Neuron (in vitro differentiated cells): Measurements from ENCODE around the gene KCNT2.
"Not testable (repeated sequence)": the region's sequence is repeated elsewhere in the genome, so short reads cannot be mapped to it uniquely, and the experiment has no call there.

Source experiments
- H2AFZ ChIP-seq: one replicate; pipeline ENCODE4 v1.6.1; 2013; ENCODE audit warnings: low read depth, mild to moderate bottlenecking, inconsistent platforms, low read length, moderate library complexity
- H3K27me3 ChIP-seq: one replicate; pipeline ENCODE4 v1.6.1; 2013; ENCODE audit warnings: low read length; ENCODE audit not compliant: insufficient read depth
- H3K36me3 ChIP-seq: one replicate; pipeline ENCODE4 v1.6.1; 2013; ENCODE audit warnings: low read length; ENCODE audit not compliant: insufficient read depth
- H3K4me1 ChIP-seq: one replicate; pipeline ENCODE4 v1.6.1; 2013; ENCODE audit warnings: low read length; ENCODE audit not compliant: insufficient read depth
- H3K4me3 ChIP-seq: 2 replicates; pipeline ENCODE4 v1.5.1; 2013; ENCODE audit warnings: mild to moderate bottlenecking, low read length, moderate library complexity
- H3K9me3 ChIP-seq: one replicate; pipeline ENCODE4 v1.6.1; 2013; ENCODE audit warnings: low read length

Gene KCNT2

DNA sequence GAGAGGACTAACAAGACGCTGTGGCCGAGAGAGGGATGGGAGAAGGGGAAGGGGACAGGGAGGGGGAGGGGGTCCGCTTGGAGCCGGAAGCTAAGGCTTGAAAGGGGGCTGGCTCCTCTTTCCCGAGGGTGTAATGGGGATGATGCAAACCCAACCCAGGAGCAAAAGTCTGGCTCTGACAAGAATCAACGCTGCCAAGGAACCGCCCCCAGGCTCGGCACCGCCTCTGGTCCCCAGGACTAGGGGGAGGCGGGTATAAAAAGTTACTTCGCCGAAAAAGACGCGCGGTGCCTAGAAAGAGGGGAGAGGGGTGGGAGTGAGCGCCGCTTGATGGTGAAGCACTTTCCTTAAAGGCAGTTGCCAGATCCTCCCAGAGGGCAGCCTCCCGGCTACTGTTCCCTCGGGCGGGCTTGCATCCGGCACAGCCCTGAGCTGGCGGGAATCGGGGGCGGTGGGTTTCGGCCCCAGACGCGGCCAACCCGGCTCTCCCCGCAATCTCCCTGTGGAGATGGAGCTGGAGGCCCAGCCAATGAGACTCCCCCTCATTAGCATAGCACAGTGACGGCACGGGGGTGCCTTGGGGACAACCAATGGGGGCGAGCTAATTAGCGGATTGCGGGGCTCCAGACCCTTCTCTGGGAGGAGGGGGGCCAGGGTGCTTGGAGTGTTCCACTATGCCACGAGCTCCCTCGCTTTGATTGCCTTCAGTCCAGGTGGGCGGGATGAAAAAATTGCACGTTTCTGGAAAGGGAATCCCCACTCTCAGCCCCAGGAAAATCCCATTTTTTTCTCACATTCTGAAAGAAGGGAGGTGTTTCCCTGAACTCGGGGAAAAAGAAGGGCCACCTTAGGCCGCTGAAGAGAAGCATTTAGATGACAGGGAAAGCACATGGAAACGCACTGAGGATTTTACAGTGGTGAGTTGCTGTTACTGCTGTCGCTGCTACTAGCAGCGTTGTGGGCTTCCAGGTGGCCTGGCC is at the start of gene KCNT2:
KCNT2 (minus strand) TSS at position 51 of the 980 bp plus-strand sequence. CDS start 131 bp downstream, outside the sequence.
- no peaks in the 10 kb centered on the region for H3K27me3 ChIP-seq
- H3K36me3 ChIP-seq: no peaks in the 10 kb centered on the region
- H3K9me3 ChIP-seq: no peaks in the 10 kb centered on the region
- H2AFZ ChIP-seq: peak within 1 kb of the TSS; percentile 97
- H3K4me1 ChIP-seq: peaks cover 9% of the 10 kb centered on the region
- peak within 1 kb of the TSS; percentile 91 for H3K4me3 ChIP-seq

GRCh38 chr1:196655494-196655893 is 47.3 kb upstream of the KCNT2 start:
- no peaks in the 10 kb centered on the region for H3K4me1 ChIP-seq

GRCh38 chr1:196655071-196655470 is 46.8 kb upstream of the KCNT2 start:
- no peak overlapping the region for H3K4me3 ChIP-seq

More at GRCh38 chr1:196655494-196655893, 47.3 kb upstream of the KCNT2 start:
- H3K27me3 ChIP-seq: no peaks in the 10 kb centered on the region
- no peaks in the 10 kb centered on the region for H3K36me3 ChIP-seq
- H3K9me3 ChIP-seq: no peaks in the 10 kb centered on the region
- no peak overlapping the region for H3K4me3 ChIP-seq
- H2AFZ ChIP-seq: no peak overlapping the region

GRCh38 chr1:196654271-196654670 is 46.0 kb upstream of the KCNT2 start:
- H3K4me3 ChIP-seq: no peak overlapping the region
- no peaks in the 10 kb centered on the region for H3K9me3 ChIP-seq
- no peaks in the 10 kb centered on the region for H3K4me1 ChIP-seq
- no peaks in the 10 kb centered on the region for H3K27me3 ChIP-seq
- no peaks in the 10 kb centered on the region for H3K36me3 ChIP-seq
- no peak overlapping the region for H2AFZ ChIP-seq

More at GRCh38 chr1:196655071-196655470, 46.8 kb upstream of the KCNT2 start:
- H2AFZ ChIP-seq: no peak overlapping the region
- no peaks in the 10 kb centered on the region for H3K4me1 ChIP-seq
- no peaks in the 10 kb centered on the region for H3K27me3 ChIP-seq
- no peaks in the 10 kb centered on the region for H3K36me3 ChIP-seq
- no peaks in the 10 kb centered on the region for H3K9me3 ChIP-seq

GRCh38 chr1:196651637-196652215 is 43.5 kb upstream of the KCNT2 start, which contains the start of gene CFH:
TSS of gene CFH (plus strand) at chr1:196652043. CDS start at chr1:196652118, 75 bp downstream.
- Histone ChIP-seq H3K9me3 (no peaks in the 10 kb centered on the region), H2AFZ (no peak within 1 kb of the TSS), H3K4me1 (no peaks in the 10 kb centered on the region), H3K27me3 (no peaks in the 10 kb centered on the region), H3K4me3 (no peak within 1 kb of the TSS), H3K36me3 (no peaks in the 10 kb centered on the region)

DNA sequence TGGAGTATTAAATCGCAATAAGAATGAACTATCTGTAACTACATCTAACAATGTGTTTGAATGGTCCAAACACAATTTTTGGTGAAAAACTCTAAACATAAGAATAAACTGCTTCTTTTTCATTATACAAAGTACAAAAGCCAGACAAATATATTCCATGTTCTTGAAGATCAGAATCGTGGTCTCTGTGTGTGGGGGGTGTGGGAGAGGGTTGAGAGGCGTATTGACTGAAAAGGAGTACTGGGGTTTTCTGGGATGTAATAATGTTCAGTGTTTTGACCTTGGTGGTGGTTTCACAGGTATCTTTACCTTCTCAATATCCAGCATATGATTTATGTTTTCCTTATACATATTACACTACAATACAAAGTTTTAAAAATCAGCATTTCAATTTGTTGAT is 42.8 kb upstream of the KCNT2 start:
- H3K36me3 ChIP-seq: no peaks in the 10 kb centered on the region
- no peak overlapping the region for H3K4me3 ChIP-seq
- H3K4me1 ChIP-seq: no peaks in the 10 kb centered on the region
- H3K9me3 ChIP-seq: no peaks in the 10 kb centered on the region
- H3K27me3 ChIP-seq: no peaks in the 10 kb centered on the region
- H2AFZ ChIP-seq: no peak overlapping the region

DNA sequence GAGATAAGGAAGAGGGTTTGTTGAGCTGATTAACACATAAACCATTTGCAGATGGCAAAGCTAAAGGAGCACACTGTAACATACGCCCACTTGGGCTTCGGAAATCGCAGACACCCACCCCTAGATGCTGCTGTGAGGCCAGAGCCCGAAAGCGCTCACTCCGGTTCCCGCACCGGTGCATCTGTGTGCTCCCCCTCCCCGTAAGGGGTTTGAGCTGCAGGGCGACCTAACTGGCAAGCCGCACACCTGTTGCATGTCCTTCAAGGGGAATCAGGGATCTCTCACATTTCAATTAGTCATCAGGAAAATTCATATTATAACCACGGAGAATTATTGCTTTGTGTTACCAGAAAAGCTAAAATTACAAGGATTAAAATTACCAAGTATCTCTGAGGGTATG is 42.2 kb upstream of the KCNT2 start:
- Histone ChIP-seq H3K4me1 (no peaks in the 10 kb centered on the region), H3K36me3 (no peaks in the 10 kb centered on the region), H3K9me3 (no peaks in the 10 kb centered on the region), H3K27me3 (no peaks in the 10 kb centered on the region), H2AFZ (no peak overlapping the region), H3K4me3 (no peak overlapping the region)

DNA sequence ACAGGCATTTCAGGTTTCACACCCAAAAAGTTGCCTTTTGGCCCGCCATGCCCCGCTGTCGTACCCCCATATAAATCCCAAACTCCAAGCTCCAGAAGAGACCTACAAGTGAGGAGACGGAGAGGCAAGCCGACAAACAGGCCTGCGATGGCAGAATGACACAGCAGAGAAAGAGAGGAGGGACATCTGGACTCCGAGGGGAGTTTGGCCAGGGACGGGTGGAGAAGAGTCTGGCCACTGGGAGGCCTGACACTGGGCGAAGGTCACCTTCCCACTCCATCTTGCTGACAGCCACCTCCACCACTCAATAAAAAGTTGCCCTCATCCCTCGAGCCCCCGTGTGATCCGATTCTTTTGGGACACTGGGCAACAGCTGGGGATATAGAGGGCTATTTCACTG is 41.8 kb upstream of the KCNT2 start:
- Histone ChIP-seq H3K4me3 (no peak overlapping the region), H3K9me3 (no peaks in the 10 kb centered on the region), H3K36me3 (no peaks in the 10 kb centered on the region), H3K4me1 (no peaks in the 10 kb centered on the region), H2AFZ (no peak overlapping the region), H3K27me3 (no peaks in the 10 kb centered on the region)

DNA sequence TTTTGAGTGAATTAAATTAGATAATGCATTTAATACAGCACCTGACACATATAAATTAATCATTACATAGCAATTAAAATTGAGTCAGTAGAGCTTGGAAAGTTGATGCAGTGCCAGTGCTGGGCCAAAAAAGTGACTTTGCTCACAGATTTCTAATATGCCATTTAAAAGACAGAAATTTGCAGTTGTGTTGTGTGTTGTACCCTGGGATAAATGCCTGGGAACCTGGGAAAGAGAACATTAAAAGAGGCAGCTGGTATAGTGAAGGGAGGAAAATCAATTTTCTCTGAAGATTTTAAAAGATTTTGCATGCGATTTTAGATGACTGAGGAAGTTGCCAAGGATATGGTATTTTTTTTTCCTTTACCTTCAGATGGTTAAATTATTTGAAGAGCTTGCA is 32.7 kb upstream of the KCNT2 start:
- Histone ChIP-seq H3K9me3 (no peaks in the 10 kb centered on the region), H3K27me3 (no peaks in the 10 kb centered on the region), H2AFZ (no peak overlapping the region), H3K36me3 (no peaks in the 10 kb centered on the region), H3K4me3 (no peak overlapping the region), H3K4me1 (no peaks in the 10 kb centered on the region)

- H3K36me3 ChIP-seq, H3K4me1 ChIP-seq, H3K27me3 ChIP-seq, H2AFZ ChIP-seq, H3K4me3 ChIP-seq, H3K9me3 ChIP-seq: not testable (repeated sequence)
Measured at GRCh38 chr1:196639291-196639690, 31.1 kb upstream of the KCNT2 start.

DNA sequence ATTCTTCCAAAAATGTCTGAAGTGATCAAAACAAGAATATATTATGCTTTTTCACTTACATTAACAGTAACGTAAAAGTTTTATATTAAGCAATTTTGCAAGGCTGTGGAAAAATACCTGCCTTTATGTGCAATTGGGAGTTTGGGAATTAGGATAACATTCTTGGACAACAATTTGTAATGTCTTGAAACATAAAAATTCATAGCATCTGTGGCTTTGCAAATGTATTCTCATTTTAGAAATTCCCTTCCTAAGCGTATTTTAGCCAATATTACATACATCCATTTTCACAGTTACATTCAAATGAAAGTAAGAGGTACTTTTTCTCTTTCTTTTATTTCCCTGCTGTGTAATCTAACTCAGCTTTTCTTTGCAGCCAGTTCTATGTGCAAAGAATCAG is 30.2 kb upstream of the KCNT2 start:
- Histone ChIP-seq H3K27me3 (no peaks in the 10 kb centered on the region), H3K9me3 (no peaks in the 10 kb centered on the region), H3K4me1 (no peaks in the 10 kb centered on the region), H3K4me3 (no peak overlapping the region), H3K36me3 (no peaks in the 10 kb centered on the region), H2AFZ (no peak overlapping the region)

DNA sequence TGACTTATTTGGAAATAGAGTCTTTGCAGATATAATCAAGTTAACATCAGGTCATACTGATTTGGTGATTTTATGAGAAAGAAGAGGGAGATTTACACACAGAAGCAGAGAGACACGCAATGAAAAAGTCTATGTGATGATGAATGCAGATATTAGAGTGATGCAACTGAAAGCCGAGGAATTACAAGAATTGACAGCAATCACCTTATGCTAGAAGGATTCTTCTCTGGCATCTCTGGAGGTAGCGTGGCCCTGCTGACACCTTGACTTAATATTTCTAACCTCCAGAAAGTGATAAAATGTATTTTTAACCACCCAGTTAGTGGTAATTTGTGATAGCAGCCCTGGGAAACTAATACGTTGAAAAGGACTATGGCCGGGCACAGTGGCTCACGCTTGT is 29.4 kb upstream of the KCNT2 start:
- no peaks in the 10 kb centered on the region for H3K36me3 ChIP-seq
- H3K4me1 ChIP-seq: no peaks in the 10 kb centered on the region
- H3K27me3 ChIP-seq: no peaks in the 10 kb centered on the region
- H2AFZ ChIP-seq: no peak overlapping the region
- no peaks in the 10 kb centered on the region for H3K9me3 ChIP-seq
- no peak overlapping the region for H3K4me3 ChIP-seq

GRCh38 chr1:196628838-196629237 is 20.6 kb upstream of the KCNT2 start:
- H3K27me3 ChIP-seq: no peaks in the 10 kb centered on the region
- H2AFZ ChIP-seq: no peak overlapping the region
- H3K9me3 ChIP-seq: no peaks in the 10 kb centered on the region
- no peak overlapping the region for H3K4me3 ChIP-seq
- no peaks in the 10 kb centered on the region for H3K36me3 ChIP-seq
- H3K4me1 ChIP-seq: no peaks in the 10 kb centered on the region
